SKM-1 treated with dmso at 0.1 percent for 144 hours (cell line): ENCODE results near the gene MAMSTR.

ENCODE experiments used
- DNase-seq: peaks from one replicate; lab custom pipeline; 2025; ENCODE audit not compliant: unreplicated experiment; lab: John Stamatoyannopoulos, UW

MAMSTR gene

DNA sequence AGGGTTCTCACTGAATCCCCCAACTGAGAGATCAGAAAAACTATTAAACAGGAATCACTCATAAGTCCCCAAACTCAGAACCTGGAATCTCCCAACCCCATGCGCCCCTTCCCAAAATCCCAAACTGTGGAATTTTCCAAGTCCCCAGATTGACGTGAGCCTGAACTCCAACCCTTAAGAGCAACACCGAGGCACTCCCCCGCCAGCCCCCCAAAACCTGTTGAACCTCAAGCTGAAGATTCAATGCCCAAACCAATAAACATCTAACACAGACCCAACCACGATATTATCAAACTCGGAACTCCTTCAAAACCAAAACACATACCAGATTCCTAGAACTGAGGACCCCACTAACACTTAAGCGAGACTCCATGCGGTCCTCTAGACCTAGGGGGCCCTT is 26.6 kb upstream of the MAMSTR start:
- no peak for DNase-seq

DNA sequence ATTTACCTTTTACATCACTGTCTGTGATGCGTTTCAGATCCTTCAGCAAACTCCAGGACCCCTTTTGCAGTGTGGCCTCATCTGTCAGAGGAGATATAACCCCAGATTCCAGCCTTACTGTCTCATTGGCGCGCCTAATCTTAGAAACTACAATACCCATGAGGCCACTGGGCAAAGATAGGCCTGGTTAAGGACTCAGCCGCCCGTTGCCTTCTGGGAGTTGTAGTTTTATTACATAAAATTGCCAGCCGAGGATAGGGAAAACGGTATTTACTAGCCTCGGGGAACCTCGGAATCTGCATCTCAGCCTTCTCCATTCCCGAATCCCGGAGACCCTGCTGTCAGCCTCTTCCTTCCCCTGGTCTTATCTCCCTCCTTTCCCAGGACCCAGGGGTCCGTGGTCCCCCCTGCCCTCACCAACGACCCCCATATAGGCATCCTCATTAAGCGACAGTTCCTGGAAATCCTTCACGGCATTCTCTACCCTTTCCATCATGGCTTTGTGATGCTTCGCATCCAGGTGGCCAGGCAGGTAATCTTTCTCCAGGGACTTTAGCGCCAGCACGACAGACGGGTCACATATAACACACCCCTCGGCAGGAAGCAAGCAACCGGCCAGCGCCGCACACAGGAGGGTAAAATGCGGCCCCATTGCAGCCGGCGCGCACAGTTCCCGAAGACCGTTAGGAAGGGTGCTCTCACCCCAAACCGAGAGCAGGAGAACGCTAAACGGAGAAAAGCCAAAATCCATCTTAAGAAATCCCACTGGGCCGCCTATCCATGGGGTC is 25.9 kb upstream of the MAMSTR start:
- DNase-seq = peak; percentile 26

DNA sequence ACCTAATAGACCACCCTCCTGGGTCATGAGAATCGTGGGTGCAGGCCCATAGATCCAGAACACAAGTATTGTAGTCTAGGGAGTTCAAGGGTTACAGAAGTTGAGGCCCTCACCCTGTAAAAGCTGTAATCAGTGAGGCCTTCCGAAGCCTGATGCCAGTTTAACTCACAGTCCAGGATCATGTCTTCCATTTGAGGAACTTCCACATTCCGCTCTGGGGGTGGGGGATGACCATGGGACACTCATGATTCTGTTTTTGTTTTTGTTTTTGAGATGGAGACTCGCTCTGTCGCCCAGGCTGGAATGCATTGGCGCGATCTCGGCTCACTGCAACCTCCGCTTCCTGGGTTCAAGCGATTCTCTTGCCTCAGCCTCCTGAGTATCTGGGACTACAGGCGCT is 22.6 kb upstream of the MAMSTR start:
- DNase-seq = no peak

DNA sequence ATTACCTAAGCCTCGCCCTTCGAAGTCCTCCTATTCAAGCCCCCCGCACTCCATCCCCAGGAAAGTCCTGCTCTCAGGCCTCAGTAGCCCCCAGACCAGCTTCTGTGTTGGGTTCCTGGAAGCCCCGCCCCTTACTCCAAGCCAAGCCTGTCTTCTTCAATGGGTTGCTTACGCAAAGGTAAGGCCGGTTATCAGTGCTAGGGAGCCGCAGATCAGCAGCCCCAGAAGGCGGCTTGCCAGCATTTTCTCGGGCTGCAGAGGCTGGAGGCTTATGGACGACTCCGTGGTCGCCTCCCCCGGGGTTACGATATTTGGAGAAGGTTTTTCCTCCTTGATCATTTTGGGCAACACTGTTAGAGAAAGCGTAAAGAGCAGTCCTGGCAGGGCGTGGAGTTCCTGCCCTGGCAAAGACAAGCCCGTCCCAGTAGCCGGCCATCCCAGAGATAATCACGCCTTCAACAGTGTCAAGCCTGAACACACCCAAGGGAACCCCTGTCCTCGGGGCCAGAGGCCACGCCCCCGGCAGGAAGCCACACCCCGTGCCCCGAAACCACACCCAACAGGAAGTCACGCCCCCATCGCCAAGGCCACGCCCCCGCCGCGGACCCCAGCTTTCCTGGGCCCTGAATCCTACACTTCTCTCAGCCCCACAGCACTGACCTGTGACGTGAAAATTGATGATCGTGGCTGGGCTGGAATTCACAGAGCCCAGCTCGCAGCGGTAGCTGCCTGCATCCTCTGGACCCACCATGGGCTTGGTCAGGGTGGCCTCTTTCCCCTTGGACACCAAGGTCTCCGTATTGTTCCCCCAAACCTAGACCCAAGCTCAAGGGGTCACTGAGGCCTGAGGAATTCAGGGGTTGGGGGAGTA is 21.8 kb upstream of the MAMSTR start:
- DNase-seq = no peak

DNA sequence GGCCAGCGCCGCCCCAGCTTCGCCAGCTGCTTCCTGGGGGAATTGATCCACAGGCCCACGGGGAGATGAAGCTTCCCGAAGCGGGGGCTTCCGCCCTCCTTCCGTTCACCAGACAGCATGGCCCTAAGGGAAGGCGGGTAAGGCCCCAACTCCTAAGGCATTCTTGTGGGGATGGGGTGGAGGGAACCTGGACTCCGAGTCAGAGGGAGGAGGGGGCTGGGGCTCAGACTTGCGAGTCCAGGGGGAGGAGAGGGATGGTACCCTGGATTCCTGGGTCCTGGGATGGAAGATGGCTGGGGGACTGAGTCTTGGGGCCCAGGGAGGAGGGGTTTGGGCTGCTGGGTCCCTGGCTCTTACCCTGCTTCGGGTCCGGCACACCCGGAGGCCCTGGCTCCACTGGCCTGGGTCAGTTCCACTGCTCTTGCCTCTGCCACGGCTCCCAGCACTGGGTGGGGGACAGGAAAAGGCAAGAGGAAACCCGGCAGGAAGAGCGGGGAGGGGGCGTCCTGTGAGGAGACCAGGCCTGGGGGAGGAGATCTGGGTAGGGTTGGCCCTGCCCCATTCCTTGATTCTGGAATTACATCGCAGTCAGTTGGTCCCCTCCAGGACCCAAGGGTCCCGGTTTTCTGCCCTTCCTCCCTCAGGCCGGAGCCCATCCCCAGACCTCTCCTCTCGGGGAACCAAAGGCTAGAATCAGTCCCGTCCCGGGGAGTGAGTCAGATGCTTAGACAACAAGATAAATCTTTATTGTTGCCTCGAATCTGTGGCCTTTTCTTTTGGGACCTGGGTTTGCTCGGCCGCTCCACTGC is 20.8 kb upstream of the MAMSTR start, which contains the start of gene RASIP1:
TSS of gene RASIP1 (minus strand) at position 447 of the 809 bp plus-strand sequence. CDS start at position 119, 328 bp downstream.
- no peak for DNase-seq

DNA sequence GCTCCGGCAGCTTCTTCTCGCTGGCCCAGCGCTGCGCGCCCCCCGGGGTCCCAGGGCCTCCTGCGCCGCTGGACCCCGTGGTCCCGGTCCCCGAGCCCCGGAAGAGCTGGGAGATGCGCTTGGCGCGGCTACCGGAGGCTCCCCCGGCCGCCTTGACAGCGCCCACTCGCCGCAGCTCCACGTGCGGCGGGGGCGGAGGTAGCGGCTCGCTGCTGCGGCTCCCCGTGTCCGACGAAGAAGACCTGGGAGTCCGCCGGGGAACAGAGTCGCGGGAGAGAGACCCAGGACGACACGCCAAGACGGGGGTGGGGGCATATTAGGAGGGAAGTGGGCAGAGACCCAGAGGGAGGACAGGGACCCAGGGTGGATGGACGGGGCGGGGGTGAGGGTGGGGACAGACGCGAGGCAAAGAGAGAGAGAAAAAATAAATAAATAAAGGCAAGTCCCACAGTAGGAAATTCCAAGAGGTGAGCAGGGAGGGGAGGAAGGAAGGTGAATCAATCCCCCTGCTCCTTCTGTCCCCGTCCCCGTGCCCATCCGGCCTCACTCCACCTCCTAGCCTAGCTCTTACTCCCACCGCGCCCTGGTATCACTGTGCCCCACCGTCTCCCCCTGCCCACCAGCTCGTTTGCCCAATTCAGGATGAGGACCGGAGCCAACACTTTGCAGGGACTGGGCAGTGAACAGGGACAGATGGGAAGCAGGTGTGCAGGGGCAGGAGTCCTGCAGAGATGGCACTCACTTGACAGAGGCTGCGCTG is 20.1 kb upstream of the MAMSTR start:
- no peak for DNase-seq

DNA sequence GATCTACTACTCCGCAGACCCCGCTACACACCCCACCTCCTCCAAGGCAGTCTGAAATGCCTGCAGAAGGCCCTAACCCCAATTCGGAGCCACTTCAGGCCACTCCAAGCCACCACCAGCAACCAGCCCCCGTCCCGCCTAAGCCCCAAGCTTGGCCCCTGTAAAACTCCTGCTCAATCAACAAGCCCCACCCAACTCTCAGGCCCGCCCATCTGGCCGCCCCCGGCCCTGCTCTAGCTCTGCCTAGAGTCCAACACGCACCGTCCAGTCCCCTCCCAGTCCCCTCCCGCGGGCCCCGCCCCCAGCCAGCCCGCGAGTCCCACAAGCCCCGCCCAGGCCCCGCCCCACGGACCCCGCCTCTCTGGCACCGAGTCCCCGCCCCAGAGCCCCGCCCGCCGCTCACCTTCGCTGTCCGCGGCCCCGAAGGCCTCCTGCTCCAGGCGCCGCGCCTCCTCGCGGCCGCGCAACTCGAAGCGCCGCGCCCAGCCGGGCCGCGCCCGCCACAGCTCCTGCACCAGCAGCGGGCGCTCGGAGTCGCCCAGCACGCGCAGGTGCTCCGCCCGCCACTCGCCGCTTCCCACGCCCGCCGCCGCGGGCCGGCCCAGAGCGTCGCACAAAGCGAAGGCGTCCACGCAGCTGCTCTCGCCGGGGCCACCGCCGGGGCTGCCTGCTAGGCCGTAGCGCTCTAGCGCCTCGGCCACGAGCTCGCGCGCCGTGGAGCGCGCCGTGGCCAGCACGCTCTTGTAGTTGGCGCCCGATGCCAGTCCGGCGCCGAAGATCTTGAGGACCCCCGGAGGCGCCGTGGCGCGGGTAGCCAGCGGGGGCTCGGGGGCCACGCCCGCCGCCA is 19.3 kb upstream of the MAMSTR start:
- DNase-seq = peak; percentile 53

DNA sequence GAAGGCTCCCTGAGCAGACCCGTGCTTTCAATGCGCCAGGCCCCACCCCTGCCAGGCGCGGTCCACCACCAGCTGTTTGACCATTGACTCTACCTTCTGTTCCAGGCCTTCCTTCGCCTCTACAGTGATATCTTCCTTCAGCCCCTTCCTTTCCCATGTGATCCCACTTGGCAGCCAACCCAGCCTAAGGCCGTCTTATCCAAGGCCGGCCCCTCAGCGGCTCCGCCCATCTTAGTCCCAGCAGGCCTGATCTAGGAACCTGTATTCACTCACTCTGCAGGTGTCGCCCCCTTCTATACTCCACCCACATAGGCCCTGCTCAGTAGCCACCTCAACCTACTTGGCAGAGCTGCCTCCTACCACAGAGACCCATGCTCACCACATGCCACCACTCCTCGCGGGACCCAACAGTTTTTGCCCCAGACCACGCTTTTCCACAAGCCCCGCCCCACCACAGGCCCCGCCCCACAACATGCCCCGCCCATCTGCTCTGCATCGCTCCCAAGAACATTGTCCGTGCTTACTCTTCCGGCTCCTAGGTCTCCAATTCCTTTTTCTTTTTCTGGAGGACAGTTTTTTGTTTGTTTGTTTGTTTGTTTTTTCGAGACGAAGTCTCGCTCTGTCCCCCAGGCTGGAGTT is 18.0 kb upstream of the MAMSTR start:
- DNase-seq = no peak

DNA sequence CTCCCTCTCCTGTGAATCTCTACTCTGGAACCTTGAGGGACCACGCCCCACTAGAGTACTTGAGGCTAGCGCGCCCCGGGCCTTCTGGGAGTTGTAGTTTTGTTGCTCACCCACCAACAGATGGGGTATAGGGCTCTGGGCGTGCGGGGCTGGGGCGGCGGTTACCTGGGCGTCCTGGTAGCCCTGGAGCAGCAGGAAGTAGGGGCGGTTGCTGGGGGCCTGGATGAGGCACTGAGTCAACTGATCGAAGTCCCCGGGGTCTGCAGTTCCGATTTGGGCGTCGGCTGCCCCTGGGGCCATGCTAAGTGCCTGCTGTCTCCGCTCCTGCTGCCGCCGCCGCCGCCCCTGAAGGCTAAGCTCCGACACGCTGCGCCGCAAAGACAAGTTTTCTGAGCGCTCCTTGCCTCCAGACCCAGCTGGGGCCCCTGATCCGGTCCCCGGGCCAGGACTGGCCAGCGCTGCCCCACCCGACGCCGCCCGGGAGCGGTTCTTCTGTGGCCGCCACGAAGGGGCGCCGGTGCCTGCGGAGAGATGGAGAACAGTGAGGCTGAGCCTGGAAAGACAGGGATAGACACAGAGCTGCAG is 15.6 kb upstream of the MAMSTR start:
- DNase-seq = no peak

DNA sequence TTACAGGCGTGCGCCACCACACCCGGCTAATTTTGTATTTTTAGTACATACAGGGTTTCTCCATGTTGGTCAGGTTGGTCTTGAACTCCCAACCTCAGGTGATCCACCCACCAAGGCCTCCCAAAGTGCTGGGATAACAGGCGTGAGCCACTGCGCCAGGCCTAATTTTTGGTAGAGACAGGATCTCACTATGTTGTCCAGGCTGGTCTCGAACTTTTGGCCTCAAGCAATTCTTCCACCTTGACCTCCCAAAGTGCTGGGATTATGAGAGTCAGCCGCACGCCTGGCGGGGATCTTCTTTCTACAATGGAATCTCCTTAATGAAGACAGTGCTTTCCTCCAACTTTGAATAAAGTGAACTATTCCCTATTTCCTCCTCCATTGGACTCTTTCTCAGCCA is 15.1 kb upstream of the MAMSTR start:
- DNase-seq = no peak

DNA sequence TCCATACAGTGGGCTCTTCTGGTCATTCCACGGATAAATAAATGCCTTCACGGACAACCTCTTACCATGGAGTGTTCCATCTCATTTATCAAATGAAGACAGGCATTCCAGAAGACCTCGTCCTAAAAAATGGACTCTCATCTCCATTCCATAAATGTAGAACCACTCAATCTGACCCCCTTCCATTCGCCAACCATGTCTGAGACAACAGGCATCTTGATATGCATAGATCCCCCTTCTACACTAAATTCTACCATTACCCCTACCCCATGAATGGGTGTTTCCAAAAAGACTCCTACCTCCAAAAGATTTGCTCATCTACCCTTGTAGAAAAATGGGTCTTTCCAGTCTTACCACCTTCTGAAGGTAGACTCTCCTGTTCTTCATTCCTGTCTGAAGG is 11.9 kb upstream of the MAMSTR start:
- no peak for DNase-seq

DNA sequence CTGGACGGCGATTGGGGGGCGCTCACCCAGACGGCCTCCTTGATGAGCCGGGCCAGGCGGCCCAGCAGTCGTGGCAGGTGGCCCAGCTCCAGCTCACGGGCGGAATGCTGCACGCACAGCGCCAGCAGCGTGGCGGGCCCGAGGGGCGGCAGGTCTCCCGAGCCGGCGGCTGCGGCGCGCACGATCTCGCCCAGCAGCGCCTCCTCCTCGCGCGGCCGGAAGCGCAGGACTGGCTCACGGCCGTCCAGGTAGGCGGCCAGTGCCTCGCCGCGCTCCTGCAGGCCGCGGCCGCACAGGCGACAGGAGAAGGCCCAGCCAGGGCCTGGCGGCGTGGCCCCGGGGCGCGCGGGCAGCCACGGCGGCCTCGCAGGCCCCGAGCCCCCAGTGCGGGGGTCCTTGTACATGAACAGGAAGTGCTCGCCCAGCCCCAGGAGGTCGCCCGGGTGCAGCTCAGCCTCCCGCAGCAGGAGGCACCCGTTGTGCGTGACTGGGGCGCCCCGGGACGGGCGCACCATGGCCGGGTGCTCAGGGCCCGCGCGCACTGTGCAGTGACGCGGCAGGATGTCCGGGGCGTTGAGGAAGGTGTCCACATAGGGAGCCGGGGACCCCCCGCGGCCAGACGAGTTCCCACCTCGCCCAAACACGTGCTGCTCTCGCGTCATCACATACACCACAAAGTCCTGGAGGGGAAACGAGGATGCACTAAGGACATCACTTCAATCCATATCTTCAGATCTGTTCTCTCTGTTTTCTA is 9.6 kb upstream of the MAMSTR start:
- DNase-seq = no peak

DNA sequence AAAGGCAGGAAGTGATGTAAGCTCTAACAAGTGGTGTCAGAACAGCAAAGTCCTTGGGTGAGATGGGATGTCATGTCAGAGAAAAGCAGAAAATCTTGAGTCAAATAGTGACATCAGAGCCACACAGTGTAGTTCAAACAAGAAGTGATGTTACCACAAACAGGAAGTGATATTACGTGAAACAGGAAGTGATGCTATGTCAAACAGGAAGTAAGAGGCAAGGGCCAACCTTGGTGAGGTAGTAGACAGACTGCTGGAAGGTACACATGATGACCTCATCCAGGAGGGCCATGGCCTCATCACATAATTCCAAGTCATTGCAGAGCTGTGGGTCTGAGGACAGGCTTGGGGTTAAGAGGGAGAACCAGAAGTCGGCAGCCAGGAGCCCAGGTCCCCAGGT is 7.0 kb upstream of the MAMSTR start:
- DNase-seq = peak; percentile 58

DNA sequence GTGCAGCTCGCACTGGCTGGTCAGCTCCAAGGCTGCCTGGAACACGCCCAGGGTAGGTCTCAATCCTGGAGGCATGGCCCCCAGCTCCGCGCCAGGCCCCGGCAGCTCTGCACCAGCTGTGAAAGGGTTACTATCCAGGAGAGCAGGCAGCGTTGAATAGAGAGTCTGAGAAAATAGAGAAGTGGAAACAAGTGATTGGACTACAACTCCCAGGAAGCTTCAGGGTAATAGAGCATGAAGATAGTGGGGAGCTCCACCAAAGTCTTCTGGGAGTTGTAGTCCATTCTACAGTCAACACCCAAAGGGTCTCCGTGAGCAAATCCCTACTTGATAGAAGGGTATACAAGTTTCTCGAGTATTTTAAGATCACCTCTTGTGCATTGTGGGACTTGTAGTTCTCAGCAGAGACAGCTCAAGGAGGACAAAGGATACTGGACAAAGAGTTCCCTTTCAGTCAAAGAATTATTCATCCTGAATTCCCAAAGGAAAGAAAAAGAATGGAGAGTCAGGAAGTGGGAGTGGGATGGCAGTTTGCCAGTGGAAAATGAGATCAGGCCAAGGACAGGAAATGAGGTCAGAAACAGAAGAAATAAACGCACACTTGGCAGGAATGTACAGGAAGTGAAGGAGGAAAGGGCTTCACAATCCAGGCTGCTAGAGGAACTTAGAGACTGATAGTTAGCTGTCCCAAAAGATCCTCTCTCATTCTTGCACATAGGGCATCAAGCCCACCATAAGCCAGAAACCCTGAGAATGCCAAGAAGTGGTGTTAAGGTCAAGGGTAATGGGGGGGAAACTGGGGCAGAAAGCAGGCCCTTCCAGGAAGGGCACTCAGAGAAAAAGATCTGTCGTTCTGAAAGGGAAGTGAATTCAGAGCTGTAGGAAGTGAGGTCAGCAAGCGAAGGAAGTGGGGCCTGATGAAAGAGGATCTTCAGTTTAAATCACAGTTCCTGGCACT is 5.5 kb upstream of the MAMSTR start:
- peak; percentile 67 for DNase-seq

DNA sequence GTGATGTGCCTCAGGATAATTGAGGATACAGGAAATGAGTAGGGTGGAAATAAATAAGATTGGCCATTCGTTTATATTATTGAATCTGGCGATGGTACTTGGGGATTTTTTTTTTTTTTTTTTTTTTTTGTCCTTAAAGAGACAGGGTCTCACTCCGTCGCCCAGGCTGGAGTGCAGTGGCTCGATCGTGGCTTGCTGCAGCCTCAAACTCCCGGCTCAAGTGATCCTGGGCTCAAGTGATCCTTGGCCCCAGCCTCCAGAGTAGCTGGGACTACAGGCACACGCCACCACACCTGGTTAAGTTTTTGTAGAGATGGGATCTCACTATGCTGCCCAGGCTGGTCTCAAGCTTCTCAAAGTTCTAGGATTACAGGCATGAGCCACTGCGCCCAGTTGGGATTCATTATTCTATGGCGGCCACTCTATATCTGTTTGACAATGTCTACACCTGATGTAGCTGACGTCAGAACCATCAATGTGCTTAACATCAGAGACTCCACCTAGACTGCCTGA is 2.7 kb upstream of the MAMSTR start:
- no peak for DNase-seq

DNA sequence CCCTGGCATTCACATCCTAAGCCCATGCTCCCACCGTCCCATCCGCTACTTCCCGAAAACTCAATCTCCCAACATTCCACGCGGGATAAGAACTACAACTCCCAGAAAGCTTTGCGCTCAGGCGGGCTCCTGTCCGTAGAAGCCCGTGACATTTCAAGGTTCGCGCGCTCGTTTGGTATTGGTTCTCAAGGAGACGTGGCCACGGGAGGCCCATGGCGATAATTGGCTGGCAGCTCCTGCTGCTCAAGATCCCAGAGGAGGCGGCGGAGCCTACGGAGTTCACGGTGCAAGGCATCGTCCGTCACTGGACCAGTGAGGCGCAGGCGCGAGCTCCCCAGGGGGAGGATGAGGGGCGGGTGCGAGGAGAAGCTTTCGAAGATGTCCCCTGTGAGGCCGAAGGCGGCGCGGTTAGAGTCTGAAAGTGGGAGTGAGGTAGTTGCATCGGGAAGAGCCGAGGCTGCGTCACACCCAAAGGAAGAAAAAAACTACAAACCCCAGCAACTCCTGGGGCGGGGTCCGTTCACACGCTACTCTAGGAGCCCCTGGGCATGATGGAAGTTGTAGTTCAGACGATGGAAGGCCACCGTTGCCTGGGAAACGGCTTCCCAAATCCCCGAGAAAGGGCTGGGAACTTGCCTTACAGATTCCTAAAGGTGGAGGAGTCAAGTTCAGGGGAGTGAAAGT is 1.2 kb upstream of the MAMSTR start:
- DNase-seq = peak; percentile 70
